ENCODE results near the gene FBXO21. TPM values are rescaled to one million over a fixed set of nuclear protein-coding genes. Genes with fewer than 3 reads are reported as not detected.
A peak's percentile ranks its signal among the peaks of the same experiment; 100 is the strongest.

Gene FBXO21
- total RNA-seq, 4 donors from 2014 or later, result 80.2 to 95.8 (median 81.9) TPM

DNA sequence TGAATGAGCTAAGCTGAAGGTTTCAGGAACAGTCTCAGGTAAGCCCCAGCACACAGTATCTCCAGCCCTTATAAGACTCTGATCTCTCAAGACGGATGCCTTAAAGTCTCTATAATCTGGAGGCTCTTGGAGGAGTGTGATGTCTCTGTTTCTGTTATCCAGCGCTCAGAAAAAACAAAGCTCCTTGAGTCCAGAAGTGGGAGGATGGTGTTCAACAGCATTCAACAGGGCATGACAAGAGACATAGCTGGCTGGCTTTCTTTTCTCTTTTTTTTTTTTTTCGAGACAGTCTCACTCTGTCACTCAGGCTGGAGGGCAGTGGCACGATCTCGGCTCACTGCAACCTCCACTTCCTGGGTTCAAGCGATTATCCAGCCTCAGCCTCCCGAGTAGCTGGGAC lies 59.5 kb downstream of the FBXO21 start:
- Histone ChIP-seq H3K9me3 (no peaks in the 10 kb centered on the region), H3K27ac (no peak overlapping the region), H3K4me1 (no peaks in the 10 kb centered on the region), H3K36me3 (no peaks in the 10 kb centered on the region), H3K4me3 (no peak overlapping the region), H3K27me3 (no peaks in the 10 kb centered on the region)
- no peak for TF ChIP-seq POLR2AphosphoS5 (IDR thresholded peaks at IDR 0.05)
- ATAC-seq, result no peak
- 65 to 88% methylated on average over 7 of the region's 7 CpGs for WGBS, 2 donors (ENCODE audit: low coverage in 1 of 2)

DNA sequence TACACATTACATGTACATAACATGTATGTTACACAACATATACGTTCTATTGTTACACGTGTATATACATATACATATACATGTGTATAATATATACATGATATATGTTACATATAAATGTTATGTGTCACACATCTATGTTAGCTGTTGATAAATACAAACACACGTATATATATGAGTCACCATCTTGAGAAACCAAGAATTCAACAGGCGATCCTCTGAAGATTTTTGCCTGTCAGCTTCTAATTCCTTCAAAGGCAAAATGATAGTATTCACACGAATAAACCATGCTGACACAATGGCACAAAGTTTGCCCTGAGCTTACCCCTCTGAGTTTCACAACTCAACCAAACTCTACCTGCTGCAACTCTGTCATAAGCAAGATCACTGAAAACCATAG lies 60.9 kb downstream of the FBXO21 start:
- Histone ChIP-seq H3K9me3 (no peaks in the 10 kb centered on the region), H3K36me3 (no peaks in the 10 kb centered on the region), H3K27ac (no peak overlapping the region), H3K27me3 (no peaks in the 10 kb centered on the region), H3K4me3 (no peak overlapping the region), H3K4me1 (no peaks in the 10 kb centered on the region)
- WGBS, 2 donors (ENCODE audit: low coverage in 1 of 2), result 85% methylated on average over 5 of the region's 5 CpGs
- ATAC-seq, result no peak
- TF ChIP-seq EP300 (IDR thresholded peaks at IDR 0.05) (no peak), POLR2AphosphoS5 (IDR thresholded peaks at IDR 0.05) (no peak), POLR2A (IDR thresholded peaks at IDR 0.05) (no peak)
- TF ChIP-seq, protein P1, sequence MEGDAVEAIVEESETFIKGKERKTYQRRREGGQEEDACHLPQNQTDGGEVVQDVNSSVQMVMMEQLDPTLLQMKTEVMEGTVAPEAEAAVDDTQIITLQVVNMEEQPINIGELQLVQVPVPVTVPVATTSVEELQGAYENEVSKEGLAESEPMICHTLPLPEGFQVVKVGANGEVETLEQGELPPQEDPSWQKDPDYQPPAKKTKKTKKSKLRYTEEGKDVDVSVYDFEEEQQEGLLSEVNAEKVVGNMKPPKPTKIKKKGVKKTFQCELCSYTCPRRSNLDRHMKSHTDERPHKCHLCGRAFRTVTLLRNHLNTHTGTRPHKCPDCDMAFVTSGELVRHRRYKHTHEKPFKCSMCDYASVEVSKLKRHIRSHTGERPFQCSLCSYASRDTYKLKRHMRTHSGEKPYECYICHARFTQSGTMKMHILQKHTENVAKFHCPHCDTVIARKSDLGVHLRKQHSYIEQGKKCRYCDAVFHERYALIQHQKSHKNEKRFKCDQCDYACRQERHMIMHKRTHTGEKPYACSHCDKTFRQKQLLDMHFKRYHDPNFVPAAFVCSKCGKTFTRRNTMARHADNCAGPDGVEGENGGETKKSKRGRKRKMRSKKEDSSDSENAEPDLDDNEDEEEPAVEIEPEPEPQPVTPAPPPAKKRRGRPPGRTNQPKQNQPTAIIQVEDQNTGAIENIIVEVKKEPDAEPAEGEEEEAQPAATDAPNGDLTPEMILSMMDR (IDR thresholded peaks at IDR 0.05), result no peak

DNA sequence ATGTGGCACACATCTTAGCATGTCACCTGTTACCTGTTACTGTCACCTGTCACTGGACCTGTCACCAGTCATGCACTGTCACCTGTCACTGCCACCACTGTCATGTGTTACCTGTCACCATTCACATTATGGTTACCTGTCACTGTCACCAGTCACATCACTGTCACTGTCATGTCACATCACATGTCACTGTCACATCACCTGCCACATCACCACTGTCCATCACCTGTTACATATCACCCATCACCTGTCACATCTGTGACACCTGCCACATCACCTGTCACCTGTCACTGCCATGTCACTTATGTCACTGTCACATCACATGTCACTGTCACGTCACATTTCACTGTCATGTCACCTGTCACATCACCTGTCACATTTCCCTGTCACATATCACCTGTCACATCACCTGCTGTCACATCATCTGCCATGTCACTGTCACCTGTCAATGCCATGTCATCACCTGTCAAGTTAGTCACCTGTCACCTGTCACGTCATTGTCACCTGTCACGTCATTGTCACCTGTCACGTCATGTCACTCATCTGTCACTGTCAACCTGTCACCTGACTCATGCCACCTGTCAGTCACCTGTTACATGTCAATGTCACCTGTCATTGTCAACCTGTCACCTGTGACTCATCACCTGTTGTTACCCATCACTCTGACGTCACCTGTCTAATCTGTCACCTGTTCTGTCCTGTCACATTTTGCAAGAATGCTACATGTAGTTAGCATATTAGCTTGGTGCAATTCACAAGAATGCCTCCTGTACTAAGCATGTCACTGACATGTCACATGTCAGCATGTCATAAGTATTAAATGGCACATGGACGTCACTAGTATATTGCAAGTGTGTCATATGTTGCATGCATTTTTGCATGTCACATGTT lies 62.1 kb downstream of the FBXO21 start:
- Histone ChIP-seq H3K27me3 (no peaks in the 10 kb centered on the region), H3K9me3 (no peaks in the 10 kb centered on the region), H3K36me3 (no peaks in the 10 kb centered on the region), H3K4me1 (no peaks in the 10 kb centered on the region), H3K4me3 (no peak overlapping the region), H3K27ac (no peak overlapping the region)
- ATAC-seq, result no peak
- WGBS, 2 donors (ENCODE audit: low coverage in 1 of 2), result 89 to 94% methylated on average over 4 to 6 of the region's 6 CpGs
- TF ChIP-seq EP300 (IDR thresholded peaks at IDR 0.05) (no peak), POLR2A (IDR thresholded peaks at IDR 0.05) (no peak), POLR2AphosphoS5 (IDR thresholded peaks at IDR 0.05) (peak; percentile 99)
- TF ChIP-seq, protein P1 (IDR thresholded peaks at IDR 0.05), result no peak

DNA sequence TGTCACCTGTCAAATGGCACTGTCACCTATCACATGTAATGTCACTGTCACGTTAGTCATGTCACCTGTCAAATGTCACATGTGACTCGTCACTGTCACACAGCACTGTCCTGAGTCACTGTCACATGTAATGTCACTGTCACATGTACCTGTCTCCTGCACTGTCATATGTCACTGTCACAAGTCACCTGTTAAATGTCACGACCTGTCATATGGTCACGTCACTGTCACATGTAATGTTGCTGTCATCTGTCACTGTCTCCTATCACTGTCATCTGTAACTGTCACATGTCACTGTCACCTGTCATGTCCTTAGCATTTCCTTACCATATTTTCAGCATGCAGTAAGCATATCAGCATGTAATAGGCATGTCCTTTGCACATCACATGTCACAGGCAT lies 63.9 kb downstream of the FBXO21 start:
- Histone ChIP-seq H3K36me3 (no peaks in the 10 kb centered on the region), H3K27ac (no peak overlapping the region), H3K4me1 (no peaks in the 10 kb centered on the region), H3K4me3 (no peak overlapping the region), H3K27me3 (no peaks in the 10 kb centered on the region), H3K9me3 (no peaks in the 10 kb centered on the region)
- TF ChIP-seq POLR2AphosphoS5 (IDR thresholded peaks at IDR 0.05) (peak; percentile 98), EP300 (IDR thresholded peaks at IDR 0.05) (no peak)
- TF ChIP-seq, protein P1 (IDR thresholded peaks at IDR 0.05), result no peak
- WGBS, 2 donors (ENCODE audit: low coverage in 1 of 2), result 90 to 91% methylated on average over 4 of the region's 4 CpGs
- ATAC-seq, result no peak

DNA sequence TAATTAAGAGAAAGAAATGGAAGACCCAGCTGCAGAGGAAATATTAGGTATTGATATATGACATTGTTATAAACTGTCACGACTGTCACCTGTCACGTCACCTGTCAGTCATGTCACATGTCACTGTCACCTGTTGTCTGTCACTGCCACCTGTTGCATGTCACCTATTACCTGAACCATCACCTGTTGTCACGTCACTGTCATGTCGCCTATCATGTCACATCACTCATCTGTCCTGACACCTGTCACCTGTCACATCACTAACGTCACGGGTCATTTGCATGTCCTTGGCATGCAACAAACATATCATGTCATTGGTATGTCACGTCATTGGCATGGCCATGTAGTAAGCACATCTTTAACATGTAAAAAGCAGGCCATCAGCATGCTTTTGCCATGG lies 64.5 kb downstream of the FBXO21 start:
- Histone ChIP-seq H3K27me3 (no peaks in the 10 kb centered on the region), H3K9me3 (no peaks in the 10 kb centered on the region), H3K27ac (no peak overlapping the region), H3K36me3 (no peaks in the 10 kb centered on the region), H3K4me1 (no peaks in the 10 kb centered on the region), H3K4me3 (no peak overlapping the region)
- TF ChIP-seq, protein P1 (IDR thresholded peaks at IDR 0.05), result no peak
- peak; percentile 96 for TF ChIP-seq POLR2AphosphoS5 (IDR thresholded peaks at IDR 0.05)
- 94 to 98% methylated on average over 5 to 7 of the region's 7 CpGs for WGBS, 2 donors (ENCODE audit: low coverage in 1 of 2)
- no peak for ATAC-seq
